CD4-positive, alpha-beta T cell treated with Interleukin-12 subunit alpha and Interleukin-12 subunit beta, for 1 hour (primary cell): ENCODE results near the gene NEO1.
A peak's percentile ranks its signal among the peaks of the same experiment; 100 is the strongest.

ENCODE experiments used
- DNase-seq: peaks from one replicate; pipeline ENCODE4 v3.0.0-alpha.2; 2020

Gene NEO1

DNA sequence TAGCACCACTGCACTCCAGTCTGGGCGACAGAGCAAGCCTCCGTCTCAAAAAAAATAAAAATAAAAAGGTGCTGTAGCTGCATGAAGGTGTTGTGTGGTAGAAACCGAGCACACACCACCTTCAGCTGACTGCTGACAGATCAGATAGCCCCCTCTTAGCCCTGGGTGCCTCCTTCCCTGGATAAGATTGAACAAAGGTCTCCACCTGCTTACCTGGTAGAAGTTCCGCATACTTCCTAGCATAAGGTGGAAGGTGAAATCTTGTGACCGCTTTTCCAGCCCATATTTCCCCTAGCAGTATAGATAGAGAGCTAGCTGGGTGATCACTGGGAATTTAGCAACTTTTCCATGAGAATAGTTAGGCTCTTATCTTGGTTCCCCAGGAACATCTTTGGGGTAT lies 18.7 kb upstream of the NEO1 start:
- DNase-seq: no peak

DNA sequence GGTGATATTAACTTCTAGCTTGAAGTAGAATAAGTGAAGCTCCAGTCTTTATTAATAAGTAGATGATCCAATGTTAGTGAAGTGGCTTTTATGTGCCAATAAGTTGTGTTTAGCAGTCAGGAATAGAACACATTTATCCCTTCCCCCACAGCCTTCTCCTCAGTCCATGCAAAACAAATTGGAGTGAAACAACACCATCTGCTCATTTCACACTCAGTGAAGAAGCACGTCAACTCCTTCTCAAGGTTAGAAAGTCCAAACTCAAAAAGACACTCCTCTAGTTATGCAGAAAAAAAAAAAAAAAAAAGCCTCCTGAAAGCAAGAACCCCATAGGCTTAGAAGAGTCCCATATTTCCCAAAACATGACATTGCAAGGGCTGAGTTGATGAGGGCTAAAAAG lies 18.0 kb upstream of the NEO1 start:
- no peak for DNase-seq

DNA sequence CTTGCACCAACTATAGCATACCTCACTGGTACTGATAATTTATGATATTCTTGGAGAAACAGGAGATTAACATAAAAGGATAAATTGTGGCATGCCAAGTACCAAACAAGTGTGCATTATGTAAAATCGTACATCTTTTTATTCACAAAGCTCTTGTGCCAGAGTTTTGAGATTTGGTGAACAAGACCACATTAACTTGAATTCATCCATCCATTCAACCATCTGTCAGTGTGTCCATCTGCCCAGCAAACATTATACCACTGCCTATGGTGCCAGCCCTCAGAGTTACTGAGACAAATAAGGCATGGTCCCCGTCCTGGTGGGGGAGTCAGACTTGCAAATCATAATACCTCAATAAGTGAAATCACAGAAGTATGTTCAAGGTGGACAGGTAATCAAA lies 17.0 kb upstream of the NEO1 start:
- DNase-seq: no peak

DNA sequence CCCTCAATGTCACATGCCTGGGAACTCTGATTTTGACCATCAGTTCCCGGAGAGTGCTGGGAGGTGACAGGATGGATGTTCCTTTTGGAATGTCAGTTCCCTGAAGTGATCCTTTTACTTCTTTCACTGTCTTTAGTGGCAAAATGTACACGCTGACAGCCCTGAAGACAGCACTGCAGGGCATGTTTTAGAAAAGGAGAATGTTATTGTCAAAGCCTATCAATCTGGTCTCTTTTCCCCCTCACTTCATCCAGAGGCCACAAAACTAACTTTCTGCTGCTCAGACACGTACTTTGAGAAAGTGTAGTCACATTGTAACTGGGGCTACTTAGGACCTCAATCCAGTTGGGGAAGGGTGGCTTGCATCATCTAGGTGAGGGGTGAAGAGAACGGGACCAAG lies 14.0 kb upstream of the NEO1 start:
- no peak for DNase-seq

DNA sequence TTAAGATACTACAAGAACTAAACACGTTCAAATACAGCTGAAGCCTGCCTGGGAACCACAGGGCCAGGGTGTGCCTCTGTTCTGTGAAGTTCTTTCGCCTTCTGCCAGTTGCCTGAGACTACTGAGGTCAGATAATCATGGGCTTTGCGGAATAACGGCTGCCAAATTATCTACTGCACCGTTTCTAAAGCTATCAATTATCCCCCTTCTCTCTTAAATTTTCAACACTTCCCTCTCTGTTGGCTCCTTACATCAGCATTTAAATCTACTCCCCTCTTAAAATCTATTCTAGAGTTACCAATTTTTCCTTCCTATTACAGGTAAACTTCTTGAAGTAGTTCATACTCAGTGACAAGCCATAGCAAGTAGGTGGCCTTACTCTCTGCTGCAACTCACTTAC lies 6.2 kb upstream of the NEO1 start:
- DNase-seq: no peak

DNA sequence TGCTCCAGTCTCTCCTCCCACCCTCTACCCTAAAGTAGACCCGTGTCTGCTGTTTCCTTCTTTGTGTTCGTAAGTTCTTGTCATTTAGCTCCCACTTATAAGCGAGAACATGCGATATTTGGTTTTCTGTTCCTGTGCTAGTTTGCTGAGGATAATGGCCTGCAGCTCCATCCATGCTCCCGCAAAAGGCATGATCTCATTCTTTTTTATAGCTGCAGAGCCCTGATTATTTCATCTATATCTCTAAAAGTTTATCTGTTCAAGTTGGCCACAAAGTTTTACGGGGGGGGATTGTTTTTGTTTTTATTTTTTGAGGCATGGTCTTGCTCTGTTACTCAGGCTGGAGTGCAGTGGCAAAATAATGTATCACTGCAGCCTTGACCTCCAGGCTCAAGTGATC lies 4.4 kb upstream of the NEO1 start:
- DNase-seq: no peak

DNA sequence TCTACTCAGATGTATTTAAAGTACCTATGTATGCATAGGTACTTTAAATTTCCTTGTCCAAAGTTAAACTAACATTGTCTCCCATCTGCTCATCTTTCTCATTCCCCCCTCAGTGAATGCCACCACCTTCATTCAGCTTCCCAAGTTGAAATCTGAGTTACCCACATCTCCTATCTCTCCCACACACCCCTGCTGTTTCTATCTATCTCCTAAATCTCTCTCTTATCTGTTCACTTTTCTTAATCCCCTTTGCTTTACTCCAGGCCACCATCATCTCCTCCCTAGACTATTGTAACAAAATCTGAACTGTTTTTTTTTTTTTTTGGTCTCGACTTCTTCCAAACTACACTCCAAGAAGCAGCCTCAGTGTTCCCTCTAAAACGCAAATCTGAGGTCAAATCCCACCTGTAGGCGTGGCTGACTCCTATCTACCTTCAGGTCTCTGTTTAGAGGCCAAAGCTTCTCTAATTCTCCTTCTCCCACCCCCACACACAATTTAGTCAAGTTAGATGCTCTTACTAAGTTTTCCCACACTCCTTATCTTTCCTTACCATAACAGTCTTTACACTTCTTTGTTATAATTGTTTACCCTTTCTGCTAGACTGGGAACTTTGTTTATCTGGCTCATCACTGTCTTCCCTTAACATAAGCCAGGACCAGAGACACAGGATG lies 3.5 kb upstream of the NEO1 start:
- DNase-seq: no peak

DNA sequence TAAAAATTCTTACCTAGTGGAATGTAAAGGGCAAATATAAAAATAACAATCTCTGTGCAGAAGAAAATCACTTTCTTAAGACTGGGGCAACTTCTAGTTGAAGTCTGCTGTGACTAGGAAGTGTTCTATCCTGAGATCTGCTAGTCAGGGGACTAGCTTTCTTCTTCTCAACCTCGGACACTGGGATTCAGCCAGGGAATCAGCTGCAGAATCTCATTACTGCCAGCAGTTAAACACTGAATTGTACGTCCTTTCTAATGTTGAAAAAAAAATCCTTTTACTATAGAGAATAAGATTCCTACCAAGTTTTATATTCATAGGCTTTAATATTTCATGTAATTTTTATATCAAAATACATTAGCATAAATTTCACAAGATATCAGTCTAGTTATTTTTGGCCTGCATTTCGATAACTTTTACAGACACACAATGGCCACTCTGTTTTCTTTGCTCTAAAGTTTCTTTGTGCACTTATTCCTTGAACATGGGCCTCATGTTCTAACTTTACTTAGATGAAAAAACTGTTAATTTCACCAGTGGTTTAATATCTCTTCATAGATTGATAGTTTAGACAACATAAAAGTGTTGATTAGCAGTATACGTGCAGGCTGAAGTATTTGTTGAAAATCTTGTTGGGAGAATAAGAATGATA lies 2.6 kb upstream of the NEO1 start:
- no peak for DNase-seq

DNA sequence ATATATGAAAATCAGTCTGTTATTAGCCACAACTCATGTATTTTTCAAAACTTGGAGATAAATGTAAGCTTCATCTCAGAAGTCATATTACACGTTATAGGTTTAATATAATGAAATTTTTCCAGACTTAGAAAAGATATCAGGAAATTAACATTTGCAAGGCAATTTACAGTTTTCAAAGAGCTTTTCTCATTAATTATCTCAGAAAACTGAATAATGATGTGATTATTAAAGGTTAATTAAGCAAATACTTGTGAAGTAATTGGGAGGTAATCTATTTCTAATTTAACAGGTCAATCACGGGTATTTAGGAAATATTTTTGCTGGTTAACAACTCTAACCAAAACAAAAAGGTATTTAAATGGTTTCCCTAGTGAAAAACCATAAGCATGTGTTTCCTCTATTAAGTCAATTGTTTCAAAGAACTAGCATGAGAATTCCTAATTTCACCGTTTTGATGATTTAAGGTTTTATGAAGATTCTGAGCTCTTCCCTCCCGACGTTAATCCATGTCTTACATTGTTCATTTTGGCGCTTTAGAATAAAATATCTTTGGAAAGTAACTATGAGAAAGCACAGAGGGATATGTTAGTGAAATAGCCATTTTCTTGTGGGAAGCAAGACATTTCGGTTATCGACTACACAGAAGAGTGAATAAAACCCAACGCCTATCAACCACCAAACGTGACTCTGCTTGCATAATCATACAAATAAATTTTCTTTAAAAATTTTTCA lies 1.5 kb upstream of the NEO1 start:
- DNase-seq: no peak

DNA sequence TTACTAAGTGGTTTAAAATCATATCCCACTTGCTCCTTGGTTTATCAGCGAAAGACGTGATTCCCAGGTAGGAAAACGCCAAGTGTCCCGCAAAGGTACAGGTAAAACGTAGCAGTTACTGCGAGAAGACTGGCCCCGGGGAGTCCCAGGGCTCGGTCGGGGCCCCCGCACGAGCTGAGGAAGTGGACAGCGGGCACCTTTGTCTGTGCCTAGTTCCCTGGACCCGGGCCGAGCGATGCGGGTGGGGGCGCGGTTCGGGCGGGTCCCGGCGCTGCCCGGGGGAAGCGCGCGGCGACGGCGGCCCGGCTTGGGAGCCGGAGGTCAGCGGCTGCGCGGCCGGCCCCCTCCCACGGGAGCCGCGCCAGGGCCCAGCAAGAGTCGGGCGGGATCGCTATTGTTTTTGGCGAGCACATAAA lies 864 bp upstream of the NEO1 start:
- no peak for DNase-seq

DNA sequence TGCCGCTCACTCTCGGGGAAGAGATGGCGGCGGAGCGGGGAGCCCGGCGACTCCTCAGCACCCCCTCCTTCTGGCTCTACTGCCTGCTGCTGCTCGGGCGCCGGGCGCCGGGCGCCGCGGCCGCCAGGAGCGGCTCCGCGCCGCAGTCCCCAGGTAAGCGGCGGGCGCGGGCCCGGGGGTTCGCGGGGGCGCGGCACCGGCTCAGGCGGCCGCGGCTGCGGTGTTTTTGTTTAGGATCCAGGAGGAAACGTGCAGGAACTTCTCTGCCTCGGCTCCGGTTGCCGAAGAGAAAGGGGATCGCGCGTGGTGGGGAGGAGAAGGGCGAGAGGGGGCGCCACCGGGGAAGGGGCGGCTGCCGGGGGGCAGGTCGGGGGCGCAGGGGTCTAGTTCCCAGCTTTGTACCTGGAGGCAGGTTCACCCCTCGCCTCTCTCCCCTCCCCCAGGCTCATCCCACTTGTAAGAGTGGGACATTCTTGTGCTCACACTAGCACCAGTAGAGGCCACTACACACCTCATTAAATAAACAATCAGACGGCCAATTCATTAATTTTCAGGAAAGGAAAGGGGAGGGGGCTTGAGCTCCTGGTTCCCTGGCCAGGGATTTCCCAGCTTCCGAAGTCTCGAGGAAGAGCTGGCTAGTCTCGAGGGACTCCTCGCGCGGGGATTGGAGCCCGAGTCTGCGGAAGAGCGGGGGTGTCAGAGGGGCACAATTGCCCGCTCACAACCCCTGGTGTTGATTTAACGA lies 562 bp downstream of the NEO1 start:
- peak; percentile 31 for DNase-seq

DNA sequence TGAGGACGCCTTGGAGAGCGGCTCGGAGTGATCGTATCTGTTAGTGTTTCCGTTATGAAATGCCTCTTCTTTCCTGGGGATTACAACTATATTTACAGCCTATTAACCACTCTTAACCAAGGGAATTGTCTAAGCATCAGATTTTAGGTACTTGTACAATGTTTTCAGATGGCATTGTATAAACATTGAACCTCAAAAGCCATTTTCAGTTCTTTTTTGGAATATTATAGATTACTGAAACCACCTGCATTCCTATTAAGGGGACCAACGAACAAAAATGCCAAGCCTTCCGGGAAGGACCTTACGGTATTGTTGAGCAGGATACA lies 1.1 kb downstream of the NEO1 start:
- no peak for DNase-seq

DNA sequence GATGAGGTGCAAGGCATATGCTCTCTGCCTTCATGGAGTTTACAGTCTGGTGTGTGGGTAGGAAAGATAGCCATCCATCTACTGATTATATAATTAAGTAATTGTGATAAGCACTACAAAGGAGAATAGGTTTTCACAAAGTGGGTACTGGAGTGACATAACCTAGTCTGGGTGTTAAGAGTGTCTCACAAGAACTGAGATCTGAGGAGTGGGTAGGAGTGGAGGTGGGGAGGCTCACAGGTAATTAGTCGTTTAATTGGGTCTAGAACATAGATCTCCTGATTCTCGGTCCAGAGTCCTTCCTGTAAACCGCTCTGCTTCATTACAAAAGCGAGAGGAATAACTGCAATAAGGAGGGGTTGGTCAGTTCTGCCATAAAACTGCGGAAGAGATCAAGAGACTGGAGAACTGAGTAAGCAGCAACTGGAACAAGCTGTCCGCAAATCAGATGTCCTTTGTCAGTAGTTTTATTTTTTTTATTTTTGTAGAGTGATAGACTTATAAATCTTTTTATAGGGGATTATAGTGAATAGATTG lies 2.2 kb downstream of the NEO1 start:
- DNase-seq: no peak

DNA sequence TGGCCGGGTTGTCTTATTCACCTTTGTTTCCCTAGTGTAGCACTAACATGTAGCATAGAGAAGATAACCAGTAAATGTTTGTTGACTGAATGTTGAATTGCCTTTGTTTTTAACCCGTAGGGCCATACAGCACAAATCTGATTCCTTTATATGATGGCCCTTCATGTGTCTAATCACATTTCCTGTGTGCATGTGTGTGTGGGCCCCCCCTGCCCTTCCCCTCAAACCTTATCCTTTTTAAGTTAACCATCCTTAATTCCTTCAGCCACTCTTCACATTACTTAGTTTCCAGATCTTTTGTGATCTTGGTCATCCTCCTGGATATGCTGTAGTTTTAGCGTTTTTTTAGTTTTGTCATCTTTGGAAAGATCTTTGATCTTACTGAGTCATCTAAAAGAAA lies 4.2 kb downstream of the NEO1 start:
- no peak for DNase-seq

DNA sequence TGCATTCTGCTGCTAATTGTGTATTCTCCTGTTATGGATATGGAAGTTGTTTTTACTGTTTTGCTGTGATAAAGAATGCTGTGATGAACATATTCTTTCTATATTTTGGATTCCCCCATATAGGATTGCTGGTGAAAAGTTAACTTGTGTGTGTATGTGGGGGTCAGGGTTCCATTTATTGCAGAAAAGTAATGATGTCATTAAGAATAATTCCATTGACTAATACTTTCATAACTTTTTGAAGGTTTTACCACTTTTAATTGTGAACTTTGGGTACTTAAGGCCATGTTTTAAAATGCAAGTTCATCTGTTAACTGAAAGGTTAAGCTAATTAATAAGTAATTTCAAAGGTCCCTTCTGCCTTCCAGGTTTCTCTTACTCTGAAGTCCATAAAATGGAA lies 6.2 kb downstream of the NEO1 start:
- no peak for DNase-seq

DNA sequence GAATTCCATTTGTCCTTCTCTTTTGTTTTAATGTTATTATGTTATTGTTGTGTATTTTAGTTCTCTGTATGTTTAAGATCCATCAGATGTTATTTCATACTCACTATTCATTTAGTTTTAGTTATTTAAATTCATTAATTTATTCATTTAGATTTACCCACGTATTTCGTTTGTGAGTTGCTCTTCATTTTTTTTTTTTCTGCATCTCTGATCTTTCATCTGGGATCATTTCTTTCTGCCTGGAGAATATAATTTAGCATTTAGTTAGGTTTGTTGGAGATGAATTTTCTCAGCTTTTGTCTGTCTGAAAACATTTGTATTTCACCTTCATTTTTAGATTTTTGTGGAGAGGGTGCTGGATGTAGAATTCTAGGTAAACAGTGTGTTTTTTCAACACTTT lies 12.9 kb downstream of the NEO1 start:
- no peak for DNase-seq

DNA sequence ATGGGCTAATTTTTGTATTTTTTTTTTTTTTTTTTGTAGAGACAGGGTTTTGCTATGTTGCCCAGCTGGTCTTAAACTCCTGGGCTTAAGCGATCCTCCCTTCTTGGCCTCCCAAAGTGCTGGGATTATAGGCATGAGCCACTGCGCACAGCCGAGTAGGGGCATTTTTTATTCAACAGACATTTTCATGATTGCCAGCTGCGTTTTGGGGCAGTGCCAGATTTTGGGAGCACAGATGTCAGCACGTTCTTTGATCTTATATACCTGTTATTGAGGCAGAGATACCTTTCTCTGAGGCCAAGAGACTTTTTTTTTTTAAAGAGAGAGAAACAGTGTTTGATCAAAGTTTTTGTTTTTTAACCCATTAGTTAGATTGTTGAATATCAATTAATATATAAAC lies 16.8 kb downstream of the NEO1 start:
- no peak for DNase-seq

DNA sequence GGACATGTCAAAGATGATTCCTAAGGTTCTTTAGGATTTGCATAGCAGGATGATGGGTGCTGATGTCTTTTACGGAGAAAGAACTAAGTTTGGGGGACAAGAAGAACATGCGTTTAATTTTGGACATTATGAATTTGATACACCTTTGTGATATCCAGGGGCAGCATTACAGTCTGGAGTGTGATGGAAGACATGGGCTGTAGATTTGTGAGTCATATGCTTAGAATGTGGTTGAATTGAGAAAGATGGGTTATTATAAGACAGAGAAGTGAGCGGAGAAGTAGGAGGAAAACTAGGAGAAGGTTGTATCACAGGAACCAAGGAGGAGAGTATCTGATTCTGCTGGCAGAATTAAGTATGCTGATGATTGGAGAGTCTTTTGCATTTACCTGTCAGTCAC lies 20.6 kb downstream of the NEO1 start:
- no peak for DNase-seq

DNA sequence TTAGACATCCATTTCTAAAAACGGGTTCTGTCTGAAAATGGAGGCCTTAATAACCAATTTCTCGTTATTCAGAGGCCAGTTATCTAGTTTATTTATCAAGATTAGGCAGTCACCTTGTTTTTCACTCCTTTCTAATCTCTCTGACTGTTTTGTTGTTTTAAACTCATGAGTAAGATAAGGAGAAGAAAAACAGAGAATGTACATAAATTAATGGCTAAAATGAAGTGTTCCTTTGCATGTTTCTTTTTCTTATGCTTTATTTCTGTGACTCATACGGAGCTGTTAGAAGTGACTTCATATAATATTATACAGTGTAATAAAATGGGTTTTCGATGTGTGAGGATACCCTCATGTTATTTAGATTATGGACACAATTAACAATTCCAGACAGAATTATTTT lies 22.0 kb downstream of the NEO1 start:
- no peak for DNase-seq

DNA sequence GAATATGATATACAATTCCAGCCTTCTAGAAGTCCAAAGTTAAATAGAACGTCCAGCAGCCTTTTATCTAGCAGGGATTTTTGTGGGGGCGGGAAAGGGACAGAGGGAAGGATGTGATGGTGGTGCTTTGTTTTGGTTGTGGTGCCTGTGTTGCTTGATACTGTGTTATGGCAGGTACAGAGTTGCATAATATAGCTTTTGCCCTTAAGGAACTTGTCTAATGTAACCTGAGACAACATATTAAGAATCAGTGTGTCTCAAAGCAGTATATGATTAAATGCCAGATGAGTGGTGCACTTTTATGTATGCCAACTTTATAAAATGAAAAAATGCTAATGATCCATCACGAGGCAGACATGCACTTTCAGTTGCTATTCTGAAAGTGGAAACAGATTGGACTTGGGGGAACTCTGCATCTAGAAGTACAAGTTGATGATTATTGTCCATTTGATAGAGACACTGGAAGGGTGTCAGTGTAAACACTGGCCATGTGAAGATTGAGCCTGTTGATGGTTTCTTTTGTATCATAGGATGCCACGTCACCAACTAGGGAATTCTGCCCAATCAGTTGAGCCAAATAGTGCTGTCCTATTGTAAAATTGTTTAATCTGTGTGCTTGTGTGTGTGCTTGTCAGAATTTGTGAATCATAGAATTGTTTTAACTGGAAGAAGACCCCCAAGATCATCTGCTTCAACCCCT lies 23.0 kb downstream of the NEO1 start:
- DNase-seq: no peak

DNA sequence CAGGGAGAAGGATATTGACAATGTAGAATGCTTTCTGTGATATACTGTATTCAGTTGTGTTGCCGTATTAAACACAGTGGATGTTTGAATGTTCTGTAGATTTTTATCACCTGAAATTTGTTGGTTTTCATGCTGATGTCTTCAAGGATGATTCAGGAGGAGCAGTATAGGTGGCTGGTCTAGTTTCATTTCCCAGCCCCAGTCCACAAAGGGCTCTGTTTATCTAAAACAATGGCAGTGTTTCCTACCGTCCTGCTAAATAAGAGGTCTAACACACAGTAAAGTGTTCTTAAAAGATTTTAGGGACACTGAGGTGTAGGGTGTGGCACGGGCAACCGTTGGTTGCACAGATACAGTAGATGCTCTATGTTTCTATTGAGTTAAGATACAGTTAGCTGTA lies 26.0 kb downstream of the NEO1 start:
- DNase-seq: no peak

DNA sequence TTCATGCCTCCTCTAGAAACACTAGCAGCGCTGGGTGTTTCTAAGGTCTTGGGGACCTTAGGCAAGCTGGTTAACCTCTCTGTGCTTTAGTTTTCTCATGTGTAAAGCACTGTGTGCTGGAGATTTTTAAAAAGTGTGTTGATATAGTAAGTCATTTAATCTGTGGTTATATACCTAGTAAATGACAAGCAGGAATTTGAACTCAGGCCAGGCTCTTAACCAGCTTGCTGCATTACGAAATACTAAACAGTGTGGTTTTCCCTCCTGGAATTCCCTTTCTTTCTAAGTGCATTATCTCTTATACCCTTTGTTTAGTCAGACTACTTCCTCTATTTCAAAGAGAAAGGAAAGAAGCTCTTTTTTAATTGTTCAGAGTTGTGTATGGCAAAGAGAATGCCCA lies 26.5 kb downstream of the NEO1 start:
- DNase-seq: no peak

DNA sequence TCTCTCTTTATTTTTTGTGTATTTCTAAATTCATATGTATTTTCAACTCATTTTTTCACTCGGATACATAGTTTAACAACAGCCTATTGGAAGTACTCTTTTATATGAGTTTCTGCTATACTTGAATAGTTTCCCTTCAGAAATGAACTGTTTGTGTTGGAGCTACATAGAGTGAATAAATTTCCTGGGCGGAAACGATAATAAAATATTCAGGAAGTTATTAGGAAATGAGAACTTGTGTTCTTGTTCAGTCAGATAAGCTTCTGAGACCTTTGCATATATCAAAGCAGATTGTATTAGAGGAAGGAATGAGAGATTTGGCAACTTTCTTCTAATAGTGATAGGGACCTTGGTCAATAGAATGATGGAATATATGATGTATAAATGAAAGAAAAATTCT lies 27.3 kb downstream of the NEO1 start:
- DNase-seq: no peak
